Endothelial cell of umbilical vein (primary cell): ENCODE measurements around the gene ADAMTS14. TPM values are rescaled to one million over a fixed set of nuclear protein-coding genes. Genes with fewer than 3 reads are reported as not detected.

Source experiments
- BruUV-seq: library from RNA; stranded (reverse); fragments of 400-500 nt; replicated peaks from 2 replicates; lab custom pipeline; 2021; lab: Mats Ljungman, UMichigan
- CTCF ChIA-PET: fragments of 300-600, 350-600 bp; sonication (Branson Sonifier 250); formaldehyde crosslinking; loops from one replicate; lab custom pipeline; 2021; ENCODE audit warnings: antibody characterized with exemption, inconsistent platforms; lab: Charles Lee
- POLR2A ChIA-PET: fragments of 300-600, 350-600 bp; sonication (Branson Sonifier 250); formaldehyde crosslinking; loops from one replicate; lab custom pipeline; 2021; ENCODE audit warnings: antibody characterized with exemption, inconsistent platforms; lab: Charles Lee
- DNase-seq: peaks from one replicate; pipeline ENCODE4 v3.0.0-alpha.2; 2011; ENCODE audit warnings: low read depth, low spot score
- FAIRE-seq: peaks from 2 replicates; lab custom pipeline; 2011; peaks lifted over from hg19 to GRCh38; lab: Jason Lieb, UNC
- H2AFZ ChIP-seq: 2 replicates; pipeline ENCODE4 v1.6.0; 2012; ENCODE audit warnings: low read depth, low read length, control low read depth, inconsistent platforms
- H3K27ac ChIP-seq: 2 replicates; pipeline ENCODE4 v1.5.1; 2011; ENCODE audit warnings: low read depth, mild to moderate bottlenecking, control low read depth, low read length, moderate library complexity; ENCODE audit not compliant: insufficient read depth
- H3K27me3 ChIP-seq, 2 experiments: 2 replicates each; pipeline versions ENCODE4 v1.6.0 to v1.6.1; 2011; ENCODE audit warnings: low read length in 2 of 2, mixed read lengths in 1 of 2; ENCODE audit not compliant: control insufficient read depth in 2 of 2, insufficient read depth in 2 of 2
- H3K36me3 ChIP-seq, 2 experiments: 2 replicates in 1 of 2; 3 replicates in 1 of 2; pipeline ENCODE4 v1.5.1; 2011; ENCODE audit warnings: low read length in 2 of 2, mild to moderate bottlenecking in 1 of 2, moderate library complexity in 1 of 2; ENCODE audit not compliant: control insufficient read depth in 2 of 2, insufficient read depth in 2 of 2; ENCODE audit errors: extremely low read depth in 1 of 2
- H3K4me1 ChIP-seq: 3 replicates; pipeline ENCODE4 v1.5.1; 2011; ENCODE audit warnings: mild to moderate bottlenecking, low read length; ENCODE audit not compliant: control insufficient read depth, insufficient read depth; ENCODE audit errors: extremely low read depth
- H3K4me2 ChIP-seq: 2 replicates; pipeline ENCODE4 v1.6.1; 2011; ENCODE audit warnings: low read length, control low read depth, mixed read lengths; ENCODE audit not compliant: insufficient read depth
- H3K4me3 ChIP-seq, 3 experiments: fragments of 200-600 bp in 1 of 3; sonication (generic), shearing (Covaris generic) in 1 of 3; replicated peaks in 1 of 3; 2 replicates each; pipeline ENCODE4 v1.5.1; 2011 to 2016; ENCODE audit warnings: control low read depth in 3 of 3, low read length in 3 of 3, mild to moderate bottlenecking in 2 of 3, inconsistent platforms in 1 of 3, low read depth in 1 of 3, moderate library complexity in 1 of 3; ENCODE audit not compliant: insufficient read depth in 1 of 3
- H3K79me2 ChIP-seq: 2 replicates; pipeline ENCODE4 v1.6.0; 2012; ENCODE audit warnings: low read length, inconsistent platforms; ENCODE audit not compliant: control insufficient read depth, insufficient read depth
- H3K9ac ChIP-seq: replicated peaks from 2 replicates; pipeline ENCODE3; 2011; ENCODE audit warnings: low read length, control low read depth; ENCODE audit not compliant: insufficient read depth; ENCODE audit errors: extremely low read depth
- H3K9me1 ChIP-seq: replicated peaks from 3 replicates; pipeline ENCODE4 v1.6.0; 2011; ENCODE audit warnings: mild to moderate bottlenecking, low read length; ENCODE audit not compliant: control insufficient read depth, insufficient read depth; ENCODE audit errors: extremely low read depth
- H3K9me3 ChIP-seq: replicated peaks from 2 replicates; pipeline ENCODE4 v1.5.1; 2012; ENCODE audit warnings: low read length, inconsistent platforms; ENCODE audit not compliant: control insufficient read depth, insufficient read depth
- H4K20me1 ChIP-seq: replicated peaks from 2 replicates; pipeline ENCODE3; 2011; ENCODE audit warnings: mild to moderate bottlenecking, low read length; ENCODE audit not compliant: control insufficient read depth, insufficient read depth; ENCODE audit errors: extremely low read depth
- FOS ChIP-seq: IDR thresholded peaks from 2 replicates; pipeline ENCODE4 v1.6.1; 2011; ENCODE audit warnings: mild to moderate bottlenecking, low read length, moderate library complexity, borderline replicate concordance; ENCODE audit not compliant: insufficient read depth
- GATA2 ChIP-seq: IDR thresholded peaks from 2 replicates; pipeline ENCODE4 v1.7.0; 2011; ENCODE audit warnings: low read depth, mild to moderate bottlenecking, moderate library complexity, mixed read lengths, low read length; ENCODE audit not compliant: insufficient read length, insufficient read depth
- JUN ChIP-seq: IDR thresholded peaks from 2 replicates; pipeline ENCODE4 v1.6.1; 2011; ENCODE audit warnings: borderline replicate concordance, low read depth; ENCODE audit not compliant: insufficient read length, insufficient read depth
- MAX ChIP-seq: IDR thresholded peaks from 2 replicates; pipeline ENCODE4 v1.6.1; 2011; ENCODE audit not compliant: insufficient read depth, insufficient read length
- MYC ChIP-seq: IDR thresholded peaks from one replicate; pipeline ENCODE4 v1.6.1; 2011; ENCODE audit warnings: mild to moderate bottlenecking, low read depth, low read length
- POLR2AphosphoS5 ChIP-seq: IDR thresholded peaks from 2 replicates; pipeline ENCODE4 v1.6.1; 2012; ENCODE audit warnings: low read depth, mild to moderate bottlenecking, control low read depth, low read length, moderate library complexity; ENCODE audit not compliant: insufficient read depth
- dilution Hi-C: fragments of 300-500 bp; cut with MboI; formaldehyde crosslinking; loops from one replicate; pipeline ENCODE4 v1.15.0; 2019; ENCODE audit warnings: low sequenced_read_pairs; ENCODE audit not compliant: extremely low pct_ligation_motif_present
- intact Hi-C: fragments of 100-400 bp; cut with micrococcal nuclease; formaldehyde crosslinking; loops from one replicate; pipeline ENCODE4 v1.10.0; 2022
- polyA plus RNA-seq, 4 experiments: library from polyadenylated mRNA; depleted of rRNA in 3 of 4; stranded (reverse) in 3 of 4; unstranded in 1 of 4; fragments of >200 nt; gene quantifications; 2 replicates each; pipeline versions ENCODE4 v1.2.1 to v1.2.3, GENCODE V29; 2011 to 2012; ENCODE audit warnings: missing spikeins in 1 of 4
- total RNA-seq: library from RNA; stranded (reverse); gene quantifications from 2 replicates; pipeline ENCODE4 v1.2.3, GENCODE V29; 2021
- TF ChIP-seq, protein P1 (sequence below), 2 donors: IDR thresholded peaks; 1 replicate in 1 of 2; 2 replicates in 1 of 2; pipeline ENCODE4 v1.5.1; 2011; ENCODE audit warnings: low read length in 2 of 2, mild to moderate bottlenecking in 2 of 2, moderate library complexity in 2 of 2, control low read depth in 1 of 2, inconsistent platforms in 1 of 2, low read depth in 1 of 2; ENCODE audit not compliant: insufficient read depth in 1 of 2; ENCODE audit errors: extremely low read depth in 1 of 2

ADAMTS14 gene
- total and polyA plus RNA-seq, 2 donors (not counting 3 experiments of a cell fraction or from before 2014, with no cell fraction given): not detected

DNA sequence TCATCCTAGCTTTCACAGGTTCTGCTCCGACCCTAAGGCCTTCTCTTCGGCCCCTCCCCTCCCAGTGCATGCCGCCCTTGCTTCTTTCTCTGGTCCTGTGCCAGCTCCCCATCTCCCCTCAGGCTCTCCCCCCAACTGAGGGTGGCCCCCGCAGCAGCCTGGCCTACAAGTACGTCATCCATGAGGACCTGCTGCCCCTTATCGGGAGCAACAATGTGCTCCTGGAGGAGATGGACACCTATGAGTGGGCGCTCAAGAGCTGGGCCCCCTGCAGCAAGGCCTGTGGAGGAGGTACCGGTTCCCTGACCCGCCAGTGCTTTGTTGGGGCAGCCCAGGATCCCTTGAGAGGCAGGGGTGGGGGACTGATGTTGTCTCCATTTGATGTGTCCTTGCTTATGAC lies 79.0 kb downstream of the ADAMTS14 start:
- no peak for DNase-seq
- no peak overlapping the region for H3K4me2 ChIP-seq
- no peaks in the 10 kb centered on the region for H3K9me3 ChIP-seq
- POLR2A ChIA-PET: no interaction called here
- H2AFZ ChIP-seq: no peak overlapping the region
- H3K4me3 ChIP-seq: no peak overlapping the region
- H4K20me1 ChIP-seq: no peaks in the 10 kb centered on the region
- dilution Hi-C loops: no loop called here
- FAIRE-seq: no peak
- no peaks in the 10 kb centered on the region for H3K9me1 ChIP-seq
- no peak overlapping the region for H3K27ac ChIP-seq
- no TSS peak for BruUV-seq
- TF ChIP-seq MAX: no peak
- TF ChIP-seq, protein P1, sequence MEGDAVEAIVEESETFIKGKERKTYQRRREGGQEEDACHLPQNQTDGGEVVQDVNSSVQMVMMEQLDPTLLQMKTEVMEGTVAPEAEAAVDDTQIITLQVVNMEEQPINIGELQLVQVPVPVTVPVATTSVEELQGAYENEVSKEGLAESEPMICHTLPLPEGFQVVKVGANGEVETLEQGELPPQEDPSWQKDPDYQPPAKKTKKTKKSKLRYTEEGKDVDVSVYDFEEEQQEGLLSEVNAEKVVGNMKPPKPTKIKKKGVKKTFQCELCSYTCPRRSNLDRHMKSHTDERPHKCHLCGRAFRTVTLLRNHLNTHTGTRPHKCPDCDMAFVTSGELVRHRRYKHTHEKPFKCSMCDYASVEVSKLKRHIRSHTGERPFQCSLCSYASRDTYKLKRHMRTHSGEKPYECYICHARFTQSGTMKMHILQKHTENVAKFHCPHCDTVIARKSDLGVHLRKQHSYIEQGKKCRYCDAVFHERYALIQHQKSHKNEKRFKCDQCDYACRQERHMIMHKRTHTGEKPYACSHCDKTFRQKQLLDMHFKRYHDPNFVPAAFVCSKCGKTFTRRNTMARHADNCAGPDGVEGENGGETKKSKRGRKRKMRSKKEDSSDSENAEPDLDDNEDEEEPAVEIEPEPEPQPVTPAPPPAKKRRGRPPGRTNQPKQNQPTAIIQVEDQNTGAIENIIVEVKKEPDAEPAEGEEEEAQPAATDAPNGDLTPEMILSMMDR (IDR thresholded peaks at IDR 0.05; ENCODE audit: extremely low read depth in 1 of 2, insufficient read depth in 1 of 2, low read depth in 1 of 2, low read length in 2 of 2): no peak
- no peak for TF ChIP-seq JUN
- TF ChIP-seq FOS: no peak
- TF ChIP-seq MYC: no peak
- no peak for TF ChIP-seq GATA2
- TF ChIP-seq POLR2AphosphoS5: no peak
- intact Hi-C loops: no loop called here
- no peaks in the 10 kb centered on the region for H3K36me3 ChIP-seq
- H3K27me3 ChIP-seq: peaks cover 0 to 3% of the 10 kb centered on the region in 2 experiments
- H3K9ac ChIP-seq: no peak overlapping the region
- H3K4me1 ChIP-seq: no peaks in the 10 kb centered on the region
- H3K79me2 ChIP-seq: no peaks in the 10 kb centered on the region
- CTCF ChIA-PET: no interaction called here
